Measurements from ENCODE around the gene ATP9B.

The ATP9B gene

GRCh38 chr18:79100944-79101343, 31.8 kb downstream of the ATP9B start:
- peaks cover 0 to 5% of the 10 kb centered on the region in 2 donors for H3K36me3 ChIP-seq (ENCODE audit: control insufficient read depth in 1 of 2, insufficient read depth in 2 of 2, low read length in 2 of 2)
- no peak overlapping the region for H3K9ac ChIP-seq (ENCODE audit: low read depth in 1 of 2, low read length in 2 of 2)
- no peaks in the 10 kb centered on the region for H3K4me1 ChIP-seq (ENCODE audit: control insufficient read depth in 1 of 2, insufficient read depth in 2 of 2, low read length in 2 of 2)
- H3K27me3 ChIP-seq (ENCODE audit: control insufficient read depth in 1 of 2, insufficient read depth in 2 of 2, low read length in 2 of 2): no peaks in the 10 kb centered on the region
- no peak overlapping the region for H3K27ac ChIP-seq (ENCODE audit: low read depth, low read length)
- no peaks in the 10 kb centered on the region for H3K9me3 ChIP-seq (ENCODE audit: control insufficient read depth in 1 of 2, low read length in 2 of 2)
- H3K4me3 ChIP-seq (ENCODE audit: low read depth in 1 of 2, low read length in 2 of 2): no peak overlapping the region

GRCh38 chr18:79102886-79103285, 33.7 kb downstream of the ATP9B start:
- Histone ChIP-seq H3K9ac (ENCODE audit: low read depth in 1 of 2, low read length in 2 of 2) (no peak overlapping the region), H3K36me3 (ENCODE audit: control insufficient read depth in 1 of 2, insufficient read depth in 2 of 2, low read length in 2 of 2) (peaks cover 5 to 9% of the 10 kb centered on the region in 2 donors), H3K9me3 (ENCODE audit: control insufficient read depth in 1 of 2, low read length in 2 of 2) (no peaks in the 10 kb centered on the region), H3K27ac (ENCODE audit: low read depth, low read length) (no peak overlapping the region), H3K4me1 (ENCODE audit: control insufficient read depth in 1 of 2, insufficient read depth in 2 of 2, low read length in 2 of 2) (no peaks in the 10 kb centered on the region), H3K4me3 (ENCODE audit: low read depth in 1 of 2, low read length in 2 of 2) (no peak overlapping the region), H3K27me3 (ENCODE audit: control insufficient read depth in 1 of 2, insufficient read depth in 2 of 2, low read length in 2 of 2) (no peaks in the 10 kb centered on the region)

GRCh38 chr18:79104137-79104536, 34.9 kb downstream of the ATP9B start:
- H3K4me1 ChIP-seq (ENCODE audit: control insufficient read depth in 1 of 2, insufficient read depth in 2 of 2, low read length in 2 of 2): no peaks in the 10 kb centered on the region
- no peak overlapping the region for H3K9ac ChIP-seq (ENCODE audit: low read depth in 1 of 2, low read length in 2 of 2)
- peaks cover 0 to 10% of the 10 kb centered on the region in 2 donors for H3K36me3 ChIP-seq (ENCODE audit: control insufficient read depth in 1 of 2, insufficient read depth in 2 of 2, low read length in 2 of 2)
- H3K27ac ChIP-seq (ENCODE audit: low read depth, low read length): no peak overlapping the region
- H3K4me3 ChIP-seq (ENCODE audit: low read depth in 1 of 2, low read length in 2 of 2): no peak overlapping the region
- H3K27me3 ChIP-seq (ENCODE audit: control insufficient read depth in 1 of 2, insufficient read depth in 2 of 2, low read length in 2 of 2): no peaks in the 10 kb centered on the region
- no peaks in the 10 kb centered on the region for H3K9me3 ChIP-seq (ENCODE audit: control insufficient read depth in 1 of 2, low read length in 2 of 2)

DNA sequence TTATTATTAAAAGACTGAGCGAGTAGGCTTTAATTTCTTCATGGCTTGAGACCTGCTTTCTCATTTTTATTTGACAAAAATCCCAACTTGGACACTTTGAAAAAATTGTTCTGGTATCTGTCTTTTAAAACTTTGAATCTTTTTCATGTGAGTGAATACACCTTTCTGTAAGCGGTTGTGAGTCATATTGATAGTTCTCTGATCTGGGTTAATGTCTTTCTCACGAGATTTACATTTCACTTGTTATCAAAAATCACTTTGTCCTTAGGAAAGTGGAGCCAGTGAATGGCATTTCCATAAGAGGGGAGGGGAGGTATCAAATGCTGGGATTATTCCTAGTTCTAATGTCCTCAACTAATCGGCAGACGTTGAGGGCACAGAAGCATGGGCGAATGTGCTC, 36.3 kb downstream of the ATP9B start:
- Histone ChIP-seq H3K9ac (ENCODE audit: low read depth in 1 of 2, low read length in 2 of 2) (no peak overlapping the region), H3K9me3 (ENCODE audit: control insufficient read depth in 1 of 2, low read length in 2 of 2) (no peaks in the 10 kb centered on the region), H3K27me3 (ENCODE audit: control insufficient read depth in 1 of 2, insufficient read depth in 2 of 2, low read length in 2 of 2) (no peaks in the 10 kb centered on the region), H3K4me3 (ENCODE audit: low read depth in 1 of 2, low read length in 2 of 2) (no peak overlapping the region), H3K36me3 (ENCODE audit: control insufficient read depth in 1 of 2, insufficient read depth in 2 of 2, low read length in 2 of 2) (peaks cover 0 to 10% of the 10 kb centered on the region in 2 donors), H3K27ac (ENCODE audit: low read depth, low read length) (no peak overlapping the region), H3K4me1 (ENCODE audit: control insufficient read depth in 1 of 2, insufficient read depth in 2 of 2, low read length in 2 of 2) (no peaks in the 10 kb centered on the region)

GRCh38 chr18:79106084-79106483, 36.9 kb downstream of the ATP9B start:
- Histone ChIP-seq H3K36me3 (ENCODE audit: control insufficient read depth in 1 of 2, insufficient read depth in 2 of 2, low read length in 2 of 2) (peaks cover 0 to 10% of the 10 kb centered on the region in 2 donors), H3K4me3 (ENCODE audit: low read depth in 1 of 2, low read length in 2 of 2) (no peak overlapping the region), H3K9ac (ENCODE audit: low read depth in 1 of 2, low read length in 2 of 2) (no peak overlapping the region), H3K27me3 (ENCODE audit: control insufficient read depth in 1 of 2, insufficient read depth in 2 of 2, low read length in 2 of 2) (no peaks in the 10 kb centered on the region), H3K9me3 (ENCODE audit: control insufficient read depth in 1 of 2, low read length in 2 of 2) (no peaks in the 10 kb centered on the region), H3K4me1 (ENCODE audit: control insufficient read depth in 1 of 2, insufficient read depth in 2 of 2, low read length in 2 of 2) (no peaks in the 10 kb centered on the region), H3K27ac (ENCODE audit: low read depth, low read length) (no peak overlapping the region)

DNA sequence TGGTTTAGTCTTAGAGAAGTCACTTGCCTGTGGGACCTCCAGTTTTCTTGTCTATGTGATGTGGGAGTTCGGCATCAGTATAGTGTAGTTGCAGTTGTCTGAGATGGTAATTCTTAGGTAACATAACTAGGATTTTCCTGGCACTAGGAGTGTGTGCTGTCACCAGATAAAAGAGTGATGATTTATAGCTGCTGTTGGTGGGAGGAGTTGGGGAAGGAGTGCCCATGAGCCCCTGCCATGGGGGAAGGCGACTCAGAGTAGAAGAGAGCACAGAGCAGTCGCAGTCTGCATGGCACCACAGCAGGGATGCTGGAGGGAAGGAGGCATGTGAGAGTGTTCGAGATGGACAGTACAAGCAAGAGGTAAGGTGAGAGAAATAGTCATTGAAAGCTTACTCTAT, 38.7 kb downstream of the ATP9B start:
- H3K27me3 ChIP-seq (ENCODE audit: control insufficient read depth in 1 of 2, insufficient read depth in 2 of 2, low read length in 2 of 2): no peaks in the 10 kb centered on the region
- no peak overlapping the region for H3K9ac ChIP-seq (ENCODE audit: low read depth in 1 of 2, low read length in 2 of 2)
- H3K4me3 ChIP-seq (ENCODE audit: low read depth in 1 of 2, low read length in 2 of 2): no peak overlapping the region
- peaks cover 0 to 10% of the 10 kb centered on the region in 2 donors for H3K36me3 ChIP-seq (ENCODE audit: control insufficient read depth in 1 of 2, insufficient read depth in 2 of 2, low read length in 2 of 2)
- no peak overlapping the region for H3K27ac ChIP-seq (ENCODE audit: low read depth, low read length)
- H3K4me1 ChIP-seq (ENCODE audit: control insufficient read depth in 1 of 2, insufficient read depth in 2 of 2, low read length in 2 of 2): no peaks in the 10 kb centered on the region
- H3K9me3 ChIP-seq (ENCODE audit: control insufficient read depth in 1 of 2, low read length in 2 of 2): no peaks in the 10 kb centered on the region

DNA sequence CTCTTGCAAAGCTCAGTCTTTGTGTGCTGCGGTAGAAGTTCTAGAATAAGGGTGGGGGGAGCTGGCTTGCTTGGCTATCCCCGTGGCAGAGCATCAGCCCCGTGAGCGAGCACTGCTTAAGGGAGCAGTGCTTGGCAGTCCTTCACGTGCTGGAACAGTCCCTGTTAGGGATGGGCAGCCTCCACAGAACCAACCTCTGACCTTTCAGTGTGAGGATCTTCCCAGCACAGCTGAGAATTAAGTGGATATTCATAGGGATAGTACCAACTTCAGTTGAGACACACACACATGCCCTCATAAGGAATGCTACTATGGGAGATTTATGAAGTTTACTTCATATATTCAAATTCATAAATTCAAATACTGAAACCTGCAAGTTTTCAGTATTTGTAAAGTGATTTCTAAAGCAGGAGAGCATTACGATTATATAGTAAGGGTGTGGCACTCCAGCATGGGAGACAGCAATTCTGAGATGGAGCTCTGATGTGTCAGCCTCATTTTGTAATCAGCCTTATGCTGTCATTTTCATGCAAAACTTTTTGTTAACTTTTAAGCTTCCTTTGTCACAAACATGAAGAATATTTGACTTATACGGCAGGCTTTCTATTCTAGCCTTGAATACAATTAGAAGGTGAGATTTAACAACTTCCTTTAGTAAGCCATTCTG, 39.5 kb downstream of the ATP9B start:
- Histone ChIP-seq H3K4me3 (ENCODE audit: low read depth in 1 of 2, low read length in 2 of 2) (no peak overlapping the region), H3K36me3 (ENCODE audit: control insufficient read depth in 1 of 2, insufficient read depth in 2 of 2, low read length in 2 of 2) (peaks cover 4 to 10% of the 10 kb centered on the region in 2 donors), H3K9me3 (ENCODE audit: control insufficient read depth in 1 of 2, low read length in 2 of 2) (no peaks in the 10 kb centered on the region), H3K27me3 (ENCODE audit: control insufficient read depth in 1 of 2, insufficient read depth in 2 of 2, low read length in 2 of 2) (no peaks in the 10 kb centered on the region), H3K4me1 (ENCODE audit: control insufficient read depth in 1 of 2, insufficient read depth in 2 of 2, low read length in 2 of 2) (no peaks in the 10 kb centered on the region), H3K27ac (ENCODE audit: low read depth, low read length) (no peak overlapping the region), H3K9ac (ENCODE audit: low read depth in 1 of 2, low read length in 2 of 2) (no peak overlapping the region)

- Histone ChIP-seq H3K9ac (ENCODE audit: low read depth in 1 of 2, low read length in 2 of 2) (no peak overlapping the region), H3K36me3 (ENCODE audit: control insufficient read depth in 1 of 2, insufficient read depth in 2 of 2, low read length in 2 of 2) (peaks cover 7 to 15% of the 10 kb centered on the region in 2 donors), H3K4me1 (ENCODE audit: control insufficient read depth in 1 of 2, insufficient read depth in 2 of 2, low read length in 2 of 2) (no peaks in the 10 kb centered on the region), H3K27ac (ENCODE audit: low read depth, low read length) (no peak overlapping the region), H3K9me3 (ENCODE audit: control insufficient read depth in 1 of 2, low read length in 2 of 2) (no peaks in the 10 kb centered on the region), H3K27me3 (ENCODE audit: control insufficient read depth in 1 of 2, insufficient read depth in 2 of 2, low read length in 2 of 2) (no peaks in the 10 kb centered on the region), H3K4me3 (ENCODE audit: low read depth in 1 of 2, low read length in 2 of 2) (no peak overlapping the region)
These were observed 42.3 kb downstream of the ATP9B start for GRCh38 chr18:79111483-79111882.

GRCh38 chr18:79117385-79117784, 48.2 kb downstream of the ATP9B start:
- Histone ChIP-seq H3K9ac (ENCODE audit: low read depth in 1 of 2, low read length in 2 of 2) (no peak overlapping the region), H3K4me1 (ENCODE audit: control insufficient read depth in 1 of 2, insufficient read depth in 2 of 2, low read length in 2 of 2) (no peaks in the 10 kb centered on the region), H3K27me3 (ENCODE audit: control insufficient read depth in 1 of 2, insufficient read depth in 2 of 2, low read length in 2 of 2) (no peaks in the 10 kb centered on the region), H3K4me3 (ENCODE audit: low read depth in 1 of 2, low read length in 2 of 2) (no peak overlapping the region), H3K9me3 (ENCODE audit: control insufficient read depth in 1 of 2, low read length in 2 of 2) (no peaks in the 10 kb centered on the region), H3K27ac (ENCODE audit: low read depth, low read length) (no peak overlapping the region), H3K36me3 (ENCODE audit: control insufficient read depth in 1 of 2, insufficient read depth in 2 of 2, low read length in 2 of 2) (peaks cover 0 to 15% of the 10 kb centered on the region in 2 donors)

DNA sequence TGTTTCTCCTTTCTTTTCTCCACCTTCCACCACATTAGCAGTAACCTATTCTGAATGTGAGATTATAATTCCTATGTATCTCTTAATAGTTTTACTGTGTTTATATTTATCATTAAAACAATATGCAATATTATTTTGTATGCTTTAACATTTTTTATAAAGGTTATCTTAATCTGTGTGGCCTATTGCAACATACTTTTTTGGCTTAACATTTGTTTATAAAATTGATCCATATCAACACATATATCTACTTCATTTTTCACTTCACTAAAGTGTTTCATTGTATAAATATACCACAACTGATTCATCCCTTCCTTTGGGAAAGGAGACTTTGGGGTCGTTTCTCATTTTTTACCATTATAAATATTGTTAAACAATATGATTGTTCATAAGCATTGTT, 48.6 kb downstream of the ATP9B start:
- no peak overlapping the region for H3K4me3 ChIP-seq (ENCODE audit: low read depth in 1 of 2, low read length in 2 of 2)
- H3K9ac ChIP-seq (ENCODE audit: low read depth in 1 of 2, low read length in 2 of 2): no peak overlapping the region
- H3K4me1 ChIP-seq (ENCODE audit: control insufficient read depth in 1 of 2, insufficient read depth in 2 of 2, low read length in 2 of 2): no peaks in the 10 kb centered on the region
- H3K27me3 ChIP-seq (ENCODE audit: control insufficient read depth in 1 of 2, insufficient read depth in 2 of 2, low read length in 2 of 2): no peaks in the 10 kb centered on the region
- H3K36me3 ChIP-seq (ENCODE audit: control insufficient read depth in 1 of 2, insufficient read depth in 2 of 2, low read length in 2 of 2): peaks cover 0 to 15% of the 10 kb centered on the region in 2 donors
- H3K27ac ChIP-seq (ENCODE audit: low read depth, low read length): no peak overlapping the region
- no peaks in the 10 kb centered on the region for H3K9me3 ChIP-seq (ENCODE audit: control insufficient read depth in 1 of 2, low read length in 2 of 2)
